ENCODE results near the gene CLIP1.
A peak's percentile ranks its signal among the peaks of the same experiment; 100 is the strongest.

CLIP1 gene

DNA sequence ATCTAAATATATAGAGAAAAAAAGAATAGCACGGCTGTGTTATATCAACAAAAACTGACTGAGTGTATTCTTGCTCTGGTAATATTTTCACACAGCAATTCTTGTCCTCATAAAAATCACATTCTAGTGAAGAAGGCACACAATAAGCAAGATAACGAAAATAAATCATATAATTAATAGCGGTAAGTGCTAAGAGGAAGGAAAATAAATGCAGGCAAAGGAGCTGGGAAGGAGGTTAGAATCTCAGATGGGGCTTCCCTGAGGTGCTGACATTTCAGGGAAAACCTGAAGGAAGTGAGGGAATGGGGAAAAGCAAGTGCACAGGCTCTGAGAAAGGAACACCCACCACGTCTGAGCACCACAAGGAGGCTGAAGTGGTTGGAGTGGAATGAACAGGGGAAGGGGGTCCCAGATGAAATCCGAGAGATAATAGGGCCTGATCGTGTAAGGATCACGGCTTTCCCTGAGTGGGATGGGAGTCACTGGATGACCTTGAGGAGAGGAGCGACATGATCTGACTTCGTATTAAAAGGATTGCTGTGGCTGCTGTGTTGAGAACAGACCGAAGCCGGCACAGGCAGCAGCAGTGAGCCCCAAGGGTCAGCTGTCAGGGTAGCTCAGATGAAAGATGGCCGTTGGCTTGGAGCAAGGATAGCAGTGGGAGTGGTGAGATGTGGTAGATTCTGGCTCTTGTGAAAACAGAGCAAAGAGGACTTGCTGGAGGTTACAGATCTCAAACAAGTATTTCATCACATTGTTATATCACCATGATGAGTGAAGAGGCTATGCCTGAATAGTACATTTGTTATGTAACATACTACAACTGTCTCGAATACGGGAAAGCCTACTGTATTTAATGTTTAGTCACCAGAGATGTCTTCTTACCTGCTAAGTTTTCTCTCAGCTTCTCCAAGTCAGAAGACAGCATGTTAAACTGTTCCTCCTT lies 89.1 kb downstream of the CLIP1 start:
- no peak for DNase-seq
- intact Hi-C loops (cut with DNase I): no loop called here

DNA sequence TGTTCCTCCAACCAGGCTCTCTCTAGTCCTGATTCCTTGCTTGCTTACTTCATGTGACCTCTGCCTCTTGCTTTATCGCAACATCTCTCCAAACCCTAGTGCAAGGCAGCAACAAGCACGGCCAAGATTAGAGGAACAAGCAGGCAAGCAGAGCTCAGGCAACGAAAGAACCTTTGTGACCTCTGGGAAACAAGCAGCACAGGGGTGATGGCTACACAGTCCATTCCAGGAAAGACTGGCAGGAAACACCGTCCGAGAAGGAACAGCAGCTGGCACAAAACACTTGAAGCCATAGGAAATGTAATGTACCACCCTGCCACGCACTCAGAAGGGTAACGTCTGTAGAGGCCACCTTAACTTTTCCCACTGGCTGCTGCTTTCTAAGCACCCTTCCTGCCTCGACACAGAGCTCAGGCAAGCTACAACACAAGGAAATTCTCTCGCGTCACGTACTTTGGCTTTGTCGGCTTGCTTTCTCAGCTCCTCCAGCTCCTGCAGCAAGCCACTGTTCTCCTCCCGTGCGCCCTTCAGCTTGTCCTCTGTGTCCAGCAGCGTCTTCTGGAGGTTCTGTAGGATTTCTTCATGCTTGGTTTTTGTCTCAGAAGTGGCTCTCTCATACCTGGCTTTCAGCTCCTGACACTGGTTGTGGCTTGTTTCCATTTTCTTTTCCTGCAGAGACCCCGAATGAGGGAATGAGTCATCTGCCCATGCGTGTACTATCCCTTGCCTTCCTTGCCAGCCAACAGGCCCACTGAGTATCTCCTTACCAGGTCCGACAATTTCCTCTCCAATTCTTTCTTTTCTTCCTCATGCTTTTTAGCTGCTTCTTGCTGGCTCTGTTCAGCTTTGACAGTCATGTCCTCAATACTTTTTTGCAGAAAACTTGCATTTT lies 94.7 kb downstream of the CLIP1 start:
- no peak for DNase-seq
- intact Hi-C loops (cut with DNase I): no loop called here

DNA sequence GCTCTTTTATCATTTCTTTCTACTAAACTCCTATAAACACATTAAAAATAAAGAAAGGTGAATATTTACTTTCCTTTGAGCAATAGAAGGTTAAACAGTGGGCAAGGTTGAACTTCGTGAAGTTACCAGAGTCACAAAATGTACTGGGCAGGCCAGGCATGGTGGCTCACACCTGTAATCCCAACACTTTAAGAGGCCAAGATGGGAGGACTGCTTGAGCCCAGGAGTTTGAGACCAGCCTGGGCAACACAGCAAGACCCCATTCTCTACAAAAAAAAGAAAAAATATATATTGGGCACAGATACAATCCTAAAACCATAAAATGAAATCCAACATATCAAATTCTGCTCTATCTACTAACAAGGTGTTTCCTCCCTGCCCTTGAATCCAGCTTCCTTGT lies 95.5 kb downstream of the CLIP1 start:
- intact Hi-C loops (cut with DNase I): no loop called here
- DNase-seq: no peak

DNA sequence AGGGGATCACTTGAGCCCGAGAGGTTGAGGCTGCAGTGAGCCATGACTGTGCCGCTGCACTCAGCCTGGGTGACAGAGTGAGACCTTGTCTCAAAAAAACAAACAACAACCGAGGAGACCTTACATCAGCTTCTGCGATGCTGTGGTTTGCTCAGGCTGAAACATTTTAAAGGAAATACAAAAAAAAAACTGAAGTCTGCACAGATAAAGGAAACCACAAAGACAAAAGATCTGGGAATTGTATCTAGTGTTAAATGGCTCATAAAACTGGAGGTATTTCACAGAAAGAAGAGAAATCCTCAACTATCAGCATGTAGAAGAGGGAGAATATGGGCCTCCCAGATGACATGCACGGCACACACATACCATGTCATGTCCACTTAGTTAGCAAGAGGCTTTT lies 95.9 kb downstream of the CLIP1 start:
- intact Hi-C loops (cut with DNase I): no loop called here
- DNase-seq: no peak

DNA sequence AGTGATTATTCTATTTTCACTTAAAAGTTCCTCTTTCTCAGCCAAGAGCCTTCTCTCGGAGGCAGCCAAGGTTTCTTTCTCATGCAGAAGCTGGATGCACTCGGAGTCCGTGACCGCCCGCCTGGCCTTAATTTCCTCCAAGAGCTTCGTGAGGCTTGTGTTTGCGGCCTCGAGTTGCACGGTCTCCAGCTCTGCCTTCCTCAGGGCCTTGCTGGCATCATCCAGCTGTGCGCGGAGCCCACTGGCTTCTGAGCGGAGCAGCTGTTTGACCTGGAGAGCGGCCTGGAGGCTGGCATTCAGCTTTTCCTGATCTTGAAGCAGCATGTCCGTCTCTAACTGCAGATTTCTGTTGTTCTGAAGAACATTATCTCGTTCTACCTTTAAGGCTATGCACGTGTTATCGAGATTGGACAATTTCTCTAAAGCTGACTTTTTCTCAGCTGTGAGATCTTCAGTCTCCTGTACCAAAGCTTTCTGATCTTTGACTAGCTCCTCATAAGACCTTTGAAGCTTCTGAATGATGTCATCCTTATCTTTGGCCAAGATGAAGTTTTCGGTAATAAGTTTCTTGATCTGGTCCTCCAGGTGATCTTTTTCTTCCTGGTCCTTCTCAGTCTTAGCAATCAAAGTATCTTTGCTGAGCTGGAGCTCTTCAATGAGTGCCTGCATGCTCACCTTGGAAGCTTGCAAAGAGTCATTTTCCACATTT lies 99.0 kb downstream of the CLIP1 start:
- peak in 5 of 42 donors; percentile 3 to 21 (median 14) for DNase-seq
- intact Hi-C loops (cut with DNase I): no loop called here

DNA sequence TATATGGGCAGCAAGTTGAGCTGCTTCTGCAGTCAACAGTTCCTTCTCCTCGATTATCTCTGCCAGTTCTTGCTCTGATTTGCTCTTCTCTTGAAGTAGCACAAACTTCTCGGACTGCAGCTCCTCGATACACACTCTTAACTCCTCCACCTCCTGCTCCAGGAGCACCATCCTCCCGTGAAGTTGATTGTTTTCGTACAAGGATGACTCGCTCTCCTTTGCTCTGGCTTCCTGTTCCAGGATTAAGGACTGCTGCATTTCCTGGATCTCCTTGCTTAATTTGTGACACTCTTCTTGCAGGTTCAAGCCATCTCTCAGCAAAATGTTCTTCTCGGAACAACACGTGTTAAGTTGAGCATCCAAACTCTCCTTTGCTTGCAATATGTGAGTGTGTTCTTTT lies 100.0 kb downstream of the CLIP1 start:
- DNase-seq: no peak
- intact Hi-C loops (cut with DNase I): no loop called here

DNA sequence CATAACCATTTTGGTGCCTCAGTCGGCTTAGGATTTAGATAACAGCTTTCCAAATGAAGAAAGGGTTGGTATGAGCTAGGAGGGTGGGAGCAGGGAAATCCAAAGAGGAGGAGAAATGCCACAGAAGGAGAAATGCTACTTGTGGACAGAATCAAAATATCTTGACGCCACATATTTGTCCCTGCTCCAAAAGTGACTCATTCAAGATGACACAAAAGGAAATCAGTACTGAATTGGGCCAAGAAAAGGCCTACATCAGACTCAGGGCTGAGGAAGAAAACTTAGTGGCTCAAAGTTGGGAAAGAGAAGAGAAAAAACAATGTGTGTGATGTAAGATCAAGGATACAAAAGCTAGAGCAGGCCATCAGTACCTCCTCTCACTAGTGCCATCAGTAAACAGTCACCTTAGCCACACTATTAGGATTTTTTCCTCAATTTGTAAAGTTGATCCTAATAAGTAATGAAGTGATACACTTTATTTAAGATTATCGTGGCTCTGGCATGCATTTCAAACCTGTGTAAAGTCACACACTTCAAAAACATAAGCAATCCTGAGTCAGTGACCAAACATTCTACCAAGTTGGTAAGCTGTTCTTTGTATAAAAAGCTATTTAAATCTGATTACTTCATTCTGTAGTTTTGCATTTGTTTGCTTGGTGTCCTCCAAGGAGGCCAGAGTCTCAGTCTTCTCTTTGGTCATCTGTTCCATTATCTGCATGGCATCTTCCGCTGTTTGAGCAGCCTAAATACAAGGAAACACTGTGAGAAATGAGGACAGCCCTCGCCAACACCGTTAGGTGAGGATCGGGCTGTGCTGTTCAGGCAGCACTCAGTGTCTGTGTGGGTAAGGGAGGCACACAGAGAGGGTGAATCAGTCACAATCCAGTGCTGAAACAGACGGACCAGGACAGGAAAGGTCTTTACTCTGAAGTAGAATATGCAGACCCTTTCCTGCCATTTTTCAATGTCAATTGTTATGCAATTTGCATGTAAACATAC lies 103.6 kb downstream of the CLIP1 start:
- no peak for DNase-seq
- intact Hi-C loops (cut with DNase I): no loop called here

DNA sequence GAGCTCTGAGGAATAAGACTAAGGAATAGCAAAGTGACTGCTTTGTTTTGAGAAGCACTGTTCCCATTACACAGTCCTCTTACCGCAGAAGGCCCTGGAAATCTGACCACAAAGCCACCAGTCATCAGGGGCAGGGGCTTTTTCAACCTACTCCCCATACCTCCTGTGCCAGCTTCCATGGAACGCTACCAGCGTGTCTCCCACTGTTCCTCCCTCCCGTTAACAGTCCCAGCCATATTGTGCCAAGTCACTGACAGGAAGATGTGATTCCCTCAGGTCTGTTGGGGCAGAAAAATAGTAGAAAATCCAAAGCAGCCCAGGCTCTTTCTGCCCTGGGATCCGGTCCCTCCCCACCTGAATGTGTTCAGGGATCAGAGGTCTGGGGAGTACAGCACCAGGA lies 109.5 kb downstream of the CLIP1 start:
- intact Hi-C loops (cut with DNase I): no loop called here
- no peak for DNase-seq

DNA sequence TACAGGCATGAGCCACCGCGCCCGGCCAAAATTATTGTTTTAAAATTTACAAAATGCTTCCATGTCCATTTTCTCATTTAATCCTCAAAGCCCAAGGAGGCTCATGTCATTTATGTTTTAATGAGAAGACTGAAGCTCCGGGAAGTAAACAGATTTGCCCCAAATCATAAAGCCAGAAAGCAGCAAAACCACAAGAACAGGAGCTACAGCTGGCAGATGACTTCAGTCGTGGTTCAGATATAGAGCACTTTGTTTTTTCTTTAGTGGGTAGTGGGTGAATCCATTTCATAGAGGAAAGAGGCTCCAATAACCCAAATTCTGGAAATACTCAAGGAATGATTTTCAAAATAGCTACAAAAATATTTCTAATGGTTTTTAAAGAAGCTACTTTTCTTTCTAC lies 110.8 kb downstream of the CLIP1 start:
- intact Hi-C loops (cut with DNase I): no loop called here
- no peak for DNase-seq

DNA sequence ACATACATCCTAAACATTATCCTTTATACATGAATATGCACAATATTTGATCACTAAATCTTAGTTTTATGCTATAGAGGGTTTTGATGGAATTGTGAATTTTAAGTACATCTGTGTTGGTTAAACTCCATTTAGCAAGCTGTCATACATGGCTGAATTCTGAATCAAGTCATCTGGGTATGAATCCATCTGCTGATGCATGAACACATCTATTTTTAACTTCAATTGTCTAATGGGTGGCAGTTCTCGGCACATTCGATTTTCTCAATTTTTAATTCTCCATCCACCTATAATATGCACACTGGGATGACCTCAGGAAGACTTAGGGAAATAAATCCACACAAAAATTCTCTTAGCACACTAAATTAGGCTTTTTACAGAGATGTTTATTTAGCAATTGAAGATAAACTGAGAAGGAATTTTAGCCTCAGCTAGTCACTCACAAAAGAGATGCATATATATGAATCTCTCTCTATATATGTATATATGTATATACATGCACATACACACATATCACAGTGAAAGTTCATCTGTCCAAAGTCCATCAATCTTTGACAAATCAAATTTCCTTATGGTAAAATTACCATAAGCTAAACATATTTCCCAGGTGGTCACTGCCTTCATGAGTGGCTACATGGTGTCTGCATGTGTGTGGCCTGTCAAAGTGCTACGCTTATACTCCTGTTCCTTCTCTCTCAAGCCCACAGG lies 111.7 kb downstream of the CLIP1 start:
- intact Hi-C loops (cut with DNase I): no loop called here
- peak in 1 of 42 donors; percentile 15 for DNase-seq

DNA sequence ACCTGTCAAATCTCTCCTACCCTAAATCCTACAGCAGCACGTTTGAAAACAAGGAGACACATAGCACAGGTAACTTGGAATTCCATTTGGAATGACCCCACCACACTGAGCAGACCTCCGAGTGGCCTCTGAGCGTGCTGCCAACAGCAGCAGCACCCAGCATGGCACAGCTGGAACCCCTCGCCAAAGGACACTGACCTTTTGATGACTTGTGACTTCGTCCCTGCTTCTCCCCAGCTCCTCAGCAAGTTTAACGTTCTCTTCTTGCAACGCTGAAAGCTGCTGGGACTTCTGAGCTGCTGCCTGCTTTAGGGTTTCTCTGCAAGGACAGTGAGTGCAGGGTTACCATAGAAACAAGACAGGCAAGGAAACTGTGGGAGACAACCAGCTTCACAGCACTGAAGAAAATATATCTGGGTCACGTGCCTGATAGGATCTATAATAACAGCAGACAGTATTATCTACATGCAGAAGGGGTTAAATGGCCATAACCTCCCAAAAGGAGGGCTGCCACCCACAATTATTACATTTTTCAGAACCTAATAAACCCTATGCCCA lies 112.8 kb downstream of the CLIP1 start:
- peak in 33 of 42 donors; percentile 7 to 82 (median 44) for DNase-seq
- intact Hi-C loops (cut with DNase I): no loop called here

DNA sequence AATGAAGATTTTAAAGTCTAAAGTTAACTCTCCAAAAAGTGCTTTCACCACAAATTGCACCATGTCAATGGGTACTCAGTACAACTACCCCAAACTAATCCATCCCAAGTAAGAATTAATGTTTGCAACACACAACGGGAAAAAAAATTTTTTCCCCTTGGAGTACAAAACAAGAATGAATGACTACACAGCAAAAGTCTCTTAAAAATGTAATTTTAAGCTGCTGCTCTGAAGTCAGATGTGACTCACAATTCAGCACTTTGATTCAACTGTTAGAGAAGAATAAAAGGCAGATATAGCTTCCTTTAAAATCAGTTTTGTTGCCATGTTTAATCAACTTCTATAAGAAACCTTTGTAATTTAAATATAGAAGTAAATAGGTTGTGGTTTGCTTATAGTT lies 113.7 kb downstream of the CLIP1 start:
- DNase-seq: no peak
- intact Hi-C loops (cut with DNase I): no loop called here

DNA sequence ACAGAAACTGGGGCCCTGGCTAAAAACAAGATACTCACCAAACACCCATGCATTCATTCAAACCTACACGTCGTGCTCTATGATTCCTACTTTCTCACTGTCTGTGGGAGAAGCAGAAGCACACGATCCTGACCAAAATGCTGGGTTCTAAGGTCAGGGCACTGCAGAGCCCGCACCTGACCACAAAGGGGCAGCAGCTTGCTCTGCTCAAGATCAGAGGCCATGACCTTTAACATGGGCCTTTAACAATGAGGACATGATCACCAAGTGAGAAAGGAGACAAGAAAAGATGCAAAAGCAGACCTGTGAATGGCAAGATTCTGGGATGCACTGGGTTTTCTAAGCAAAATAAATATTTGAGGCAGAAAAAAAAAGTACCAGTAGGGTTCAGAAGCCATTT lies 116.1 kb downstream of the CLIP1 start:
- no peak for DNase-seq
- intact Hi-C loops (cut with DNase I): no loop called here

DNA sequence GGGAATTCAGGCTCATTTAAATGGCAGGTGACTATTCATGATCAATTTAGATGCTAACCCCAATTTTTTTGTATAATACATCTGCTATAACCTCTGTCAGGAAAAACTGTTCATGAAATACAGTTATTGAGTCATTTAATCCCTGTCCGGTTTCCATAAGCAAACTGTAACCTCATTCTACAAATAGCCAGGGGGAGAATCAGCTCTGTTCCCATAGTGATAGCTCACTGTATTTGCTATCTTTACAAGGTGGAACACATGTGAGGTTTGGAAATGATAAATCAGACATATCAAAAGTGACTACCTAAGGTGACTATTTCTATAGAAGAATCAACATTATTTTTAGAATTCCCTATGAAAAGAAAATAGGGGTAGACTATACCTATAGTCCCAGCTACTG lies 117.5 kb downstream of the CLIP1 start:
- DNase-seq: no peak
- intact Hi-C loops (cut with DNase I): no loop called here

DNA sequence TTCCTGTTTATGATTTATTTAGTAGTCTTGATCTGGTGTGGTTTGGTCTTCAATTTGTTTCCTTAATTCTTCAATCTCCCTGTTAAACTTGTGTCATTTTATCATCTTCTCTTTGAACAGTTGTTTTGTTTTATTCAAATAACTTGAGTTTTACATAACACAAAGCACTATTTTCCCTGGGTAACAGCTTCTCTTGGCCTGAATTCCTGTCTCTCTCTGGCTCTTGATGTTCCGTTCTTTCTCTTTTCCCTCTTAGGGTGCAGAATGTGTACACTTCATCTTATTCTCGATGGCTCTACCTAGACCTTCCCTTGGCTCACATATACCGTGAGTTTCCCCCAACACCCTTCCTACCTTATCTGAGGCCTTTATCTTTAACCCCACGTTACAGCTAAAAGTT lies 119.4 kb downstream of the CLIP1 start:
- intact Hi-C loops (cut with DNase I): no loop called here
- DNase-seq: peak in 1 of 42 donors; percentile 31

DNA sequence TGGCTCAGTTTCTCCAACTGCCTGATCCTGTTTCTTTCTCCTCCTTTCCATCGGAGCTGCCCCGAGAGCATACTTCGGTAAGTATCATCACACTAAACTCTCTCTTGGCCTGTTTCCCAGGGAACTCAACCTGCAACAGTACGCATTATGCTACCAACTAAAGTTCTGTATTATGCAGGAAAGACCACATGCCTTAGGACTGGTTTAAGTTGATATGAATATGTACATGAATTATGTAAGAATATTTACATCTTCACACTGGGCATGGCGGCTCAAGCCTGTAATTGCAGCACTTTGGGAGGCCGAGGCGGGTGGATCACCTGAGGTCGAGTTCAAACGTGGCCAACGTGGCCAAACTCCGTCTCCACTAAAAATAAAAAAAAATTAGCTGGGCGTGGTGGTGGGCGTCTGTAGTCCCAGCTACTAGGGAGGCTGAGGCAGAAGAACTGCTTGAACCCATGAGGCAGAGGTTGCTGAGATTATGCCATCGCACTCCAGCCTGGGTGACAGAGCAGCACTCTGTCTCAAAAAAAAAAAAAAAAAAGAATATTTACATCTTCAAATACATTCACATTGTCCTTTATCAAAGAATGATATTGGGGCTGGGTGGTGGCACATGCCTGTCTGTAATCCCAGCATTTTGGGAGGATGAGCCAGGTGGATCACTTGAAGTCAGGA lies 124.3 kb downstream of the CLIP1 start:
- intact Hi-C loops (cut with DNase I): no loop called here
- DNase-seq: no peak

DNA sequence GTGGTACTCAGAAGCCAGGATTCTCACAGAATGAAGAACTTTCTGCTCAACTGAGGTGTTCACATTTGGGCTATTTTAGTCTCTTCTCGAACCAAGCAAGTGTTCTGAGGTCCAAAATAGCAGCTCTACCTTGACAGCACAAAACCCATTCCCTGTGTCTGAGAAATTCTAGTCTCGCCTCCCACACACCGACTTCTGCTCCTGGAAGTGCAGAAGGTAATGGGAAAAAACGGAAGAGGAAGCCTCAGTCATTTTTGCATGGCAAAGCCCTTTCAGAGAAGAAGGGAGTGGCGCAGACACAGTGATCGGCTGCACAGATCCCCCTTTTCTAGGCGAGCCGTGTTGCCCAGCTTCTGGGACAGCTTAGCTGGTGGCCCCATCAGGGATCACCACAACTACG lies 125.0 kb downstream of the CLIP1 start:
- intact Hi-C loops (cut with DNase I): no loop called here
- DNase-seq: peak in 35 of 42 donors; percentile 16 to 85 (median 55)

Measured in head of caudate nucleus (tissue), 42 donors.